H1 (cell line): ENCODE results near the gene CRTC1. TPM values are rescaled to one million over a fixed set of nuclear protein-coding genes. Genes with fewer than 3 reads are reported as not detected.

Source experiments
- ASH2L ChIP-seq: fragments of 200-600, 300-600 bp; sonication (generic); IDR thresholded peaks from one replicate; pipeline ENCODE4 v1.7.1; 2017; ENCODE audit warnings: low read length
- CBX5 ChIP-seq: fragments of 300-800, 300-1000 bp; sonication (generic); IDR thresholded peaks from 2 replicates; pipeline ENCODE4 v1.7.1; 2016; ENCODE audit warnings: antibody characterized with exemption, low read length, low read depth
- CHD7 ChIP-seq: fragments of 300-600 bp; sonication (generic); IDR thresholded peaks from 2 replicates; pipeline ENCODE4 v1.7.1; 2012; ENCODE audit warnings: low read length, moderate library complexity, mild to moderate bottlenecking, inconsistent platforms; ENCODE audit not compliant: insufficient replicate concordance
- EGR1 ChIP-seq: IDR thresholded peaks from 2 replicates; pipeline ENCODE4 v1.6.1; 2011; ENCODE audit warnings: low read depth, low read length, borderline replicate concordance
- GABPA ChIP-seq: IDR thresholded peaks from 2 replicates; pipeline ENCODE4 v1.6.1; 2011; ENCODE audit warnings: mild to moderate bottlenecking, low read length, moderate library complexity, borderline replicate concordance; ENCODE audit not compliant: insufficient read depth
- KDM1A ChIP-seq: fragments of 200-600, 300-600 bp; sonication (generic); IDR thresholded peaks from 2 replicates; pipeline ENCODE4 v1.7.1; 2016; ENCODE audit warnings: mild to moderate bottlenecking, low read length, borderline replicate concordance
- NANOG ChIP-seq: IDR thresholded peaks from 2 replicates; pipeline ENCODE4 v1.6.1; 2011; ENCODE audit warnings: low read length, low read depth, mild to moderate bottlenecking, inconsistent platforms; ENCODE audit not compliant: insufficient read depth, poor library complexity, severe bottlenecking
- NRF1 ChIP-seq: IDR thresholded peaks from 2 replicates; pipeline ENCODE4 v1.6.1; 2011; ENCODE audit warnings: mild to moderate bottlenecking, low read depth, low read length, improper control_type of control experiment
- POLR2A ChIP-seq, 2 experiments: IDR thresholded peaks; 1 replicate in 1 of 2; 2 replicates in 1 of 2; pipeline ENCODE4 v1.6.1; 2011; ENCODE audit warnings: low read depth in 2 of 2, low read length in 2 of 2, mild to moderate bottlenecking in 2 of 2; ENCODE audit errors: control extremely low read depth in 1 of 2
- POU5F1 ChIP-seq: IDR thresholded peaks from 2 replicates; pipeline ENCODE4 v1.6.1; 2011; ENCODE audit warnings: low read depth, mild to moderate bottlenecking, low read length, moderate library complexity
- SP2 ChIP-seq: IDR thresholded peaks from 2 replicates; pipeline ENCODE4 v1.6.1; 2012; ENCODE audit warnings: mild to moderate bottlenecking, low read length, inconsistent platforms
- SUZ12 ChIP-seq: fragments of 200-600 bp; sonication (generic); IDR thresholded peaks from 2 replicates; pipeline ENCODE4 v1.6.1; 2012; ENCODE audit warnings: mild to moderate bottlenecking, inconsistent platforms, low read length, moderate library complexity, mixed read lengths
- polyA plus RNA-seq, 7 experiments: library from polyadenylated mRNA; depleted of rRNA in 3 of 7; stranded (reverse) in 5 of 7; unstranded in 2 of 7; fragments of >200 nt in 5 of 7; fragments of 200-250 nt in 2 of 7; gene quantifications; 1 replicate in 5 of 7; 2 replicates in 1 of 7; 4 replicates in 1 of 7; pipeline versions ENCODE4 v1.2.1 to v1.2.3, GENCODE V29; 2011 to 2013; ENCODE audit warnings: missing spikeins in 2 of 7, mixed read lengths in 2 of 7
- total RNA-seq: library from RNA; stranded (reverse); fragmentation: NEBNext Ultra II Directional; extraction: Animal tissue kit (Norgen Biotek cat#: 25700); gene quantifications from 2 replicates; pipeline ENCODE4 v1.2.1, GENCODE V29; 2021

Gene CRTC1
- total and polyA plus RNA-seq, 2 of the 8 experiments (the other 6 are each of a cell fraction or from before 2014, with no cell fraction given): 2.9 to 8.5 TPM

DNA sequence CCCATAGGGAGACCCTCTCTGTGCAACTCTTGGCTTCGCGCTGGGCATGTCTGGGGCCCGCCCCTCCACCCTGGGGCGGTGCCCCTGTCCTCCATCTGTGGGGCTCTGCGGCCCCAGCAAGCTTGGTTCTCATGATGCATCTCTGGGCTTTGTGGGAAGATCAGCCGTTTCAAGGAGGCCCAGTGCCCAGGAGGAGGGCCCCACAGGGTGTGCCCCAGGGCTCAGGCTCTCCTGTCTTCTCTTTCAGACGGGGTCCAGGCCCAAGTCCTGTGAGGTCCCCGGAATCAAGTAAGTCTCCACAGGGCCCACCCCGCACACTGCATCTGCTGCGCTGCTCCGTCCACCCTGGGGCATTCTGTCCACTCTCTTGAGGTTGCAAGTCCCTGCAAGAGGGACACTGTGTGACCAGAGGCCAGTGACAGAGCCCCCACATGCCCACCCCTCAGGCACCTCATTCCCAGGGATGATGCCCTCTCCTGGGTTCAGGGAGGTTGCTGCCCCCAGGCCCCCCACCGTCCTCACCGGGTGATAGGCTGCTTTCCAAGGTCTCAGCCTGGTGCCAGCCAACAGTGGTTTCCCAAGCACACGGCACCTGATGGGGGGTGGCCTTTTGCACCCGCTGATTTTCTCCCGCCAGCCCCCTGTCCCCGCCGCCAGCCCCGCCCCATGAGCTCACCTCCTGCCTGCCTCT lies 76.0 kb downstream of the CRTC1 start (continued):
- no peak for TF ChIP-seq CHD7
- TF ChIP-seq ASH2L: no peak
- TF ChIP-seq GABPA: no peak
- TF ChIP-seq SP2: no peak
- no peak for TF ChIP-seq CBX5
- no peak for TF ChIP-seq SUZ12
- TF ChIP-seq POLR2A (IDR thresholded peaks at IDR 0.05; ENCODE audit: control extremely low read depth in 1 of 2, low read depth in 2 of 2, low read length in 2 of 2): no peak
- no peak for TF ChIP-seq NANOG
- no peak for TF ChIP-seq NRF1
- TF ChIP-seq POU5F1: no peak
- TF ChIP-seq KDM1A: no peak
- no peak for TF ChIP-seq EGR1
